NAMALWA (cell line): Measurements from ENCODE around the gene PLPP6.
"Not testable (repeated sequence)": the region's sequence is repeated elsewhere in the genome, so short reads cannot be mapped to it uniquely, and the experiment has no call there.

Source experiments
- DNase-seq: peaks from one replicate; pipeline ENCODE4 v3.0.0-alpha.2; 2015; ENCODE audit warnings: low spot score

The PLPP6 gene

DNA sequence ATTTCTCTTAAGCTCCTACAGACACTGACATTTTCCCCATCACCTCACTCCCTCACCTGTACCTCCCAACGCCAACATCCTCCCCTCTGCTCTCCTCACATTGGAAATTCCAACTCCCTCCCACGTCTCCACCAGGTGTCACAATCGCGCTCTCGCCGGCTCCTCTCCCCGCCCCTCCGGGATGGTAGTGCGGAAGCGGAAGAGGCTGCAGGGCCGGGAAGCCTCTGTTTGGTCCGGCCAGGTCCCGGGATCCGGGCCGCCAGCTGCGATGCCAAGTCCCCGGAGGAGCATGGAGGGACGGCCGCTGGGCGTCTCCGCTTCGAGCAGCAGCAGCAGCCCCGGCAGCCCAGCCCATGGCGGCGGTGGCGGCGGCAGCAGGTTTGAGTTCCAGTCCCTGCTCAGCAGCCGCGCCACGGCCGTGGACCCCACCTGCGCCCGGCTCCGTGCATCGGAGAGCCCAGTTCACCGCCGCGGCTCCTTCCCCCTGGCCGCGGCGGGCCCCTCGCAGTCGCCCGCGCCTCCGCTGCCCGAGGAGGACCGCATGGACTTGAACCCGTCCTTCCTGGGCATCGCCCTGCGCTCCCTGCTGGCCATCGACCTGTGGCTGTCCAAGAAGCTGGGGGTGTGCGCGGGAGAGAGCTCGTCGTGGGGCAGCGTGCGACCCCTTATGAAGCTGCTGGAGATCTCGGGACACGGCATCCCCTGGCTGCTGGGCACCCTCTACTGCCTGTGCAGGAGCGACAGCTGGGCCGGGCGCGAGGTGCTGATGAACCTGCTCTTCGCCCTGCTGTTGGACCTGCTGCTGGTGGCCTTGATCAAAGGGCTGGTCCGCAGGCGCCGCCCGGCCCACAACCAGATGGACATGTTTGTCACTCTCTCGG, at the start of gene PLPP6:
TSS of gene PLPP6 (plus strand) at position 187 of the 881 bp plus-strand sequence. CDS start at position 269, 82 bp downstream.
- DNase-seq: peak; percentile 78

DNA sequence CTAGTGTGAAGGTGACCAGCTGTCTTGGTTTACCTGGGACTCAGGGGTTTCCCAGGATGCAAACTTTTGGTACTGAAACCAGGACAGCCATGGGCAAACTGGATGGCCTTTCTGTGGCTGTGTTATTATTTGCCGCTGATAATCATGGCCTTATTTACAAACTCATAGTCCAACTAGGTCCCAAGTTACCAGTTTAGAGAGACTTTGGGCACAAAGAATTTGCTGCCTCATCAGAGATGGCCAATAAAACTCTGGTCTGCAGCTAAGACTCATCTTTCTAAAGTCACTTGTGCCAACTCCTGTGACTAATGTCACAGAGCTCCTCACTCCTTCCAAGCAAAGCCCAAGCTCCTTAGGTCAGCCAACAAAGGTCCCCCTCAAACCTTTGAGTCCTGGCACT, 47.5 kb upstream of the PLPP6 start:
- DNase-seq: no peak

GRCh38 chr9:4615251-4615650, 46.8 kb upstream of the PLPP6 start:
- DNase-seq: no peak

GRCh38 chr9:4615778-4616177, 46.3 kb upstream of the PLPP6 start:
- DNase-seq: no peak

DNA sequence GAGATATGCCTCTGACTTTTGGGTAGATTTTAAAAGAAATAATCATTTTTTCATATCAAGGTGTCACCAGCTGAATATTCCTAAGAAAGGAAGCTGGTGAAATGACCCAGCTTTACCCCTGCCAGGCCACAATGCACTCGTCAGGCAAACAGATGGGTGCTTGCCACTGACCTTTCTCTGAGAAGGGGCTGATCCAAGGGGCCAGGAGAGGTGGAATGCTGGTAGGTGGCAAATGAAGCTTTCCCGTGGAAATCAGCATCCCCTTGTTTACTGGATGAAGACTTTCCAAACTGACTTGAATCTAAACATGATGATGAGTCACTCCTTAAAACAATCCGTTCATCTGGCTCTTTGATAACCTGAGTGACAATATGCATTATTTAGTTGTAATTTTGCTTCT, 44.3 kb upstream of the PLPP6 start:
- no peak for DNase-seq

- DNase-seq: no peak
Measured at GRCh38 chr9:4618700-4619099, 43.4 kb upstream of the PLPP6 start.

DNA sequence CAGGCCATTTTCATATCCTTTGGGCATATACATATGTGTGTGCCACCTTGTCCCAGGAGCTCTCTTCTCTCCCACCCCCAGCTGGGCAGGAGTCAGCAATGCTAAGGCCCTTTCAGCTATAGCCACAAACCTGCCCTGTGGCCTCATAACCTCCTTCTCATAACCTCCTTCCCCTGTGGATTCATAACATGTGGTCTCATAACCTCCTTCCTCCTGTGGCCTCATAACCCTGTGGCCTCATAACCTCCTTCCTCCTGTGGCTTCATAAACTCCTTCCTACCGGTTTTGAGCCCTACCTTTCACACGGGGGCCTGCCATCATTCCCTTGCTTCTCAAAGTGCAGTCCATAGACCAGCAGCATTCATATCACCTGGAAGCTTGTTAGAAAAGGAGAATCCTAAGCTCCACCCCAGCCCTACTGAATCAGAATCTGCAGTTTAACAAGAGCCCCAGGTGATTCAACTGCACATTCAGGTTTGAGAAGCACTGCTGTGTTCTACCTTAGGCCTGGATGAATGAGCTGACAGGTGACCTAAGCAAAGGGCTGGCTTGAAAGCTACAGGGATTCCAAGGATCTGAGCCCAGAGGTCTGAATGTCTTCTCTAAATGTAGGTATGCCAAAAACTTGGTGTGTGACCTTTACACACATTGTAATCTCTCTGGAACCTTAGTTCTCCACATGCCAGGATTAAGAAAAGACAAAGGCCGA, 41.9 kb upstream of the PLPP6 start:
- no peak for DNase-seq

- DNase-seq: no peak
Measured at GRCh38 chr9:4620881-4621555, 41.1 kb upstream of the PLPP6 start.

GRCh38 chr9:4622016-4622415, 40.1 kb upstream of the PLPP6 start:
- no peak for DNase-seq

DNA sequence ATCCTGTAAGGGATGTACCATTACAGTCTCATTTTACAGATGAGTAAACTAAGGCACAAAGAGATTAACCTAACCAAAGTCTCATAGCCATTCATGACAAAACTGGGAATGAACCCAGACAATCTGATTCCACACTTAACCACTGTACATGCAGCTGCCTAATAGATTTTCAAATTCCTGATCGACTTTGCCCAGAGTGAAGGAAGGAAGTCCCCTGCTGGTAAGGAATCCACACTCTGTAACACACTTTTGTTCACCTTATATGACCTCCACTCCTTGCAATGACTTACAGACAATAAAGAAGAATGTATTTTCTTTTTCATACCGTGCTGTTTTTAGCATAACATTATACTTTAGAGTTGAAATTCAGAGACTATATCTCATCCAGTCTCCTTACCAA, 31.3 kb upstream of the PLPP6 start:
- DNase-seq: no peak

DNA sequence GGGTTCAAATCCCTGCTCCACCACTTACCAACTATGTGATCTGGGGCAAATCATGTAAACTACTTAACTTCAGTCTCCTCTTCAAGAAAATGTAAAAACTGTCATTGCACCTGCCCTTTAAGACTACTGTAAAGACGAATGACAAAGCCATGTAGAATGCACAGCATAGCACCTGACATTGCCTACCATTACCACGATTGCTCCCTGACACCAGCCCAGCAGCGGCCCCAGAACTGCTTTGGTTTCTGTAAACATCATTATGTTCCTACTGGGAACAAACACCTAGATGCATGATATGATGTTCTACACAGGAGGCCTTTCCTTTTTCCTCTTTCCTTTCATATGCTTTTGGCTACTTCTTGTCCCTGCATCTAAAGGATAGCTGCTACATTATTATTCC, 23.1 kb upstream of the PLPP6 start:
- no peak for DNase-seq

GRCh38 chr9:4639420-4639819, 22.7 kb upstream of the PLPP6 start:
- no peak for DNase-seq

DNA sequence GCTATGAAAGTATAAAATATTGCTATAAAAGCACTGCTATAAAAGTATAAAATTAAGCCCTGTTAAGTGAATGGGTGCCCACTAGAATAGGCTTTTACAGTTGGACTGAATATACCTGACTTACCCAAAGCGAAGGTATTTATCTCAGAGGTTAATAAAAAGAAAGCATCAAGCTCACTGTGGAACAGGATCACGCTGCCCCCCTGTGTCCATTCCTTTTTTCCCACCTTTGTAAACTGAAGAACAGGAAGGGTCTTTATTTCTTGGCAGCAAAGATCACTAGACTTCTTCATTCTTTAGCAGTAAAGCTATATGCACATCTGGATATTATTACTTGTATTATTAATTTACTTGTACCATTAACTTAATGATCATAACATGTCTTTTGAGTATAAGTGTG, 22.1 kb upstream of the PLPP6 start:
- DNase-seq: peak; percentile 22

- no peak for DNase-seq
Measured at GRCh38 chr9:4642351-4642750, 19.7 kb upstream of the PLPP6 start.

DNA sequence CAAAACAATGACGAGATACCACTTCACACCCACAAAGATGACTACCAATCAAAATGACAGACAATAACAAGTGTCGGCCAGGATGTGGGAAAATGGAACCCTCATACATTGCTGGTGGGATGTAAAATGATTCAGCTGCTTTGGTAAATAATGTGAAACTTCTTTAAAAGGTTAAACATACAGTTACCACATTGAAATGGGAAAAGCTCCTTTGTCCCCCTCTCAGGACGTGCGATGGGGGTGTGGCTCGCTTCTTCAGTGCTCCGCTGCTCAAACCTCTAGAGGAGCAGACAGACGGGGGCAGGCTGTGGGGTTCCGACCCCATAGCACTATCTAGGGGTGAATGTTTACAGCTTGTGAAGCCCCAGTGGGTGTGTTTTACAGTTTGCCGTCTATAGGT, 8.0 kb upstream of the PLPP6 start:
- DNase-seq: no peak

DNA sequence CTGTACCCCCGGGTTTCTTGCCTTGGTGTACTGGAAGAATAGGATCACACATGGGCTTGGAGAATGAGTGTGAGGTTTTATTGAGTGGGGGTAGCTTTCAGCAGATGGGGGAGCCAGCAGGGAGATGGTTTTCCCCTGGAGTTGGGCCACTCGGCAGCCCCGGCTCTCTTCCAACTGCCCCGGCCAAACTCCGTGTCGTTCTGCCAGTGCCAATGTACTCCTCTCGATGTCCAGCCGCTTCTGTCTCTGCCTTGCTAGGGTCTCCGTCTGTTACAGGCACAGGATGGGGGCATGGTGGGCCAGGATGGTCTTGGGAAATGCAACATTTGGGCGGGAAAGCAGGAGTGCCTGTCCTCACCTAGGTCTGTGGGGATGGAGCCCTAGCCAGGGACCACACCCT, 7.6 kb upstream of the PLPP6 start:
- no peak for DNase-seq

GRCh38 chr9:4656196-4656595, 5.9 kb upstream of the PLPP6 start:
- not testable (repeated sequence) for DNase-seq

GRCh38 chr9:4656621-4657020, 5.5 kb upstream of the PLPP6 start:
- DNase-seq: no peak

DNA sequence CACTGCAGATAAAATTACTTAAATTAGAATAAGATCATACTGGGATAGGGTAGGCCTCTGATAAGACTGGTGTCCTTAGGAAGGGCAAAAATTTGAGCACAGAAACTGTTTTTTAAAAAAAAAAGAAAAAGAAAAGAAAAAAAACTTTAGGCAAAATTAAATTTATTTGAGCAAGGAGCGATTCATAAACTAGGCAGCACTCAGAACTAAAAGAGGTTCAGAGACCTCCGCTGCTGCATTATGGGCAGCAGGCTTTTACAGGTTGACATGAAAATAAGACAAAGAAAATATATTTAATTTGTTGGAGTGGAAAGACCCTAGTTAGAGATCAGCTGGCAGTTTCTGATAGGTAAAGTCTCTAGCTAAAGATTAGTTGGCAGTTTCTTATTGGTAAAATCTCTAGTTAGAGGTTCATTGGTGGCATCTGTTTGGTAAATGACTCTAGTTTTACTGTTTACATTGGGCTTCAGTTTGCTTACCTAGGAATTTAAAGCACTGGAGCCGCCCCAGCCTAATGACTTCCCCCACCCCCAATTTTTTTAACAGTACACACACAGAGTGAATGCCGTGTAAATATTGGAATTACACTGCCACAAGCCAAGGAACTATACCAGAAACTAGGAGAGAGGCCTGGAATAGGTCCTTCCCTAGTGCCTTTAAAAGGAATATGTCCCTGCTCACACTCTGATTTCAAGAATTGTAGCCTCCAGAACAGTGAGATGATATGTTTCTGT, 4.5 kb upstream of the PLPP6 start:
- no peak for DNase-seq

DNA sequence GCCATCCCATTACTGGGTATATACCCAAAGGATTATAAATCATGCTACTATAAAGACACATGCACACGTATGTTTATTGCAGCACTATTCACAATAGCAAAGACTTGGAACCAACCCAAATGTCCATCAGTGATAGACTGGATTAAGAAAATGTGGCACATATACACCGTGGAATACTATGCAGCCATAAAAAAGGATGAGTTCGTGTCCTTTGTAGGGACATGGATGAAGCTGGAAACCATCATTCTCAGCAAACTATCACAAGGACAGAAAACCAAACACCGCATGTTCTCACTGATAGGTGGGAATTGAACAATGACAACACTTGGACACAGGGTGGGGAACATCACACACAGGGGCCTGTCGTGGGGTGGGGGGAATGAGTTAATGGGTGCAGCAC, 1.4 kb upstream of the PLPP6 start:
- not testable (repeated sequence) for DNase-seq

GRCh38 chr9:4661165-4661564, 929 bp upstream of the PLPP6 start:
- DNase-seq: no peak

GRCh38 chr9:4661611-4662010, 483 bp upstream of the PLPP6 start:
- DNase-seq: no peak
